ENCODE results near the gene PM20D1.
A peak's percentile ranks its signal among the peaks of the same experiment; 100 is the strongest.
"Not testable (repeated sequence)": the region's sequence is repeated elsewhere in the genome, so short reads cannot be mapped to it uniquely, and the experiment has no call there.

Gene PM20D1, protein sequence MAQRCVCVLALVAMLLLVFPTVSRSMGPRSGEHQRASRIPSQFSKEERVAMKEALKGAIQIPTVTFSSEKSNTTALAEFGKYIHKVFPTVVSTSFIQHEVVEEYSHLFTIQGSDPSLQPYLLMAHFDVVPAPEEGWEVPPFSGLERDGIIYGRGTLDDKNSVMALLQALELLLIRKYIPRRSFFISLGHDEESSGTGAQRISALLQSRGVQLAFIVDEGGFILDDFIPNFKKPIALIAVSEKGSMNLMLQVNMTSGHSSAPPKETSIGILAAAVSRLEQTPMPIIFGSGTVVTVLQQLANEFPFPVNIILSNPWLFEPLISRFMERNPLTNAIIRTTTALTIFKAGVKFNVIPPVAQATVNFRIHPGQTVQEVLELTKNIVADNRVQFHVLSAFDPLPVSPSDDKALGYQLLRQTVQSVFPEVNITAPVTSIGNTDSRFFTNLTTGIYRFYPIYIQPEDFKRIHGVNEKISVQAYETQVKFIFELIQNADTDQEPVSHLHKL

DNA sequence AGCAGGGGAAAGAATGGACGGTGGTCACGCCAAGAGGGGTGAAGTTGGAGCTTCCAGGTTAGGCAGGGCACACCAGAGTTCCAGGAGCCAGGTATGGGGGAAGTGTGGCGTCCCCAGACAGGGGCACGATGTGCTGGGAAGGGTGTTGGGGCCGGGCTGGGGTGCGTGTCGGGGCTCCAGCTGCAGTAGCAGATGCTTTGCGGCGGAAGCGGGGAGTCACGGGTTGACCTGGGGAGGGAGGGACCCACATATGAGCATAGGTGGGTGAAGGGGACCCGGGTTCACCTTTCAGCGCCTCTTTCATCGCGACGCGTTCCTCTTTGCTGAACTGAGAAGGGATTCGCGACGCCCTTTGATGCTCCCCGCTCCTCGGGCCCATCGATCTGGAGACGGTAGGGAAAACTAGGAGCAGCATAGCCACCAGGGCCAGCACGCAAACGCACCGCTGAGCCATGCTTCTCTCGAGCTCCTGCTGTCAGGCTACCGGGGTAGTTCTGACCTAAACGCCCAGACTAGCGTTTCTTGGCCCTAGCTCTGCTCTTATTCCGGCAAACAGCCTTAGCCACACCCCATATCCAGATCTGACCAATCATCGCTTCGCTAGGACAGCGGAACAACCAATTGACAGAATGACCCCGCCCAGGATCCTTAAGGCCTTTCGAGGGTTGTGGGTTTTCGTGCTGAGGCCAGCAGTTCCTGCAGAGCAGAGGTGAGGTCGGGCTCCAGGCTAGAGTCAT, at the start of gene PM20D1:
PM20D1 (minus strand) TSS at position 514 of the 737 bp plus-strand sequence; CDS start at position 454, 60 bp downstream.
- DNase-seq (ENCODE audit: low read depth): peak; percentile 66

DNA sequence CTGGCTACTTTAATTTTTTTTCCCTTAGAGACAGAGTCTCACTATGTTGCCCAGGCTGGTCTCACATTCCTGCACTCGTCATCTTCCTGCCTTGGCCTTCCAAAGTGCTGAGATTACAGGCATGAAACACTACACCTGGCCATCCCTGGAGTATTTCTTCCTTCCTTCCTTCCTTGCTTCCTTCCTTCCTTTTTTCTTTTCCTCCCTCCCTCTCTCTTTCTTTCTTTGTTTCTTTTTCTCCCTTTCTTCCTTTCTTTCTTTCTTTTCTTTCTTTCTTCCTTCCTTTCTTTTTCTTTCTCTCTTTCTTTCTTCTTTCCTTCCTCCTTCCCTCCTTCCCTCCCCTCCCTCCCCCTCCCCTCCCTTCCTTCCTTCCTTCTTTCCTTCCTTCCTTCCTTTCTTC, 46.4 kb upstream of the PM20D1 start:
- no peak for DNase-seq (ENCODE audit: low read depth)

DNA sequence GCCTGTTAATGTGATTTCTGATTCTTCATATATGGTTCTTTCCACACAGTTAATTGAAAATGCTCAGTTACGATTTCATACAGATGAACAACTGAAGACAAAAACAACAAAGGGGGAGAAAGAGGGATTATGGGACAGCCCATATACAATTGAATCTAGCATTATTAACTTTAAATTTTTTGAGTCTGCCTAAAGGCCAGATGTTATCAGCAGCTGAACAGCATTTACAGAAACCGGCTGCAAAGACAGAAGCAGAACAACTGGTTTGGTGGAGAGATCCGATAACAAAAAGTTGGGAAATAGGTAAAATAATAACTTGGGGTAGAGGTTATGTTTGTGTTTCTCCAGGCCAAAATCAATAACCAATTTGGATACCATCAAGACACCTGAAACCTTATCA, 44.2 kb upstream of the PM20D1 start:
- DNase-seq (ENCODE audit: low read depth): not testable (repeated sequence)

DNA sequence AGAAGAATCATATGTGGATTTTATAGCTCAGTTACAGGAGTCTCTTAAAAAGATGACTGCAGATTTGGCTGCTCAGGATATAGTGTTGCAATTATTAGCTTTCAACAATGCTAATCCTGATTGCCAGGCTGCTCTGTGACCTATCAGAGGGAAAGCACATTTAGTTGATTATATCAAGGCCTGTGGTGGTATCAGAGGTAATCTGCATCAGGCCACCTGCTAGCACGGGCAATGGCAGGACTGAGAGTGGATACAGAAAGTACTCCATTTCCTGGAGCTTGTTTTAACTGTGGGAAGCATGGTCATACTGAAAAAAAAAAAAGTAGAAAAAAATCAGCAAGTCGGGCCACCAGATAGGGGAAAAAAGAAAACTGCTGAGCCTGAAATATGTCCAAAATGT, 42.2 kb upstream of the PM20D1 start:
- DNase-seq (ENCODE audit: low read depth): not testable (repeated sequence)

DNA sequence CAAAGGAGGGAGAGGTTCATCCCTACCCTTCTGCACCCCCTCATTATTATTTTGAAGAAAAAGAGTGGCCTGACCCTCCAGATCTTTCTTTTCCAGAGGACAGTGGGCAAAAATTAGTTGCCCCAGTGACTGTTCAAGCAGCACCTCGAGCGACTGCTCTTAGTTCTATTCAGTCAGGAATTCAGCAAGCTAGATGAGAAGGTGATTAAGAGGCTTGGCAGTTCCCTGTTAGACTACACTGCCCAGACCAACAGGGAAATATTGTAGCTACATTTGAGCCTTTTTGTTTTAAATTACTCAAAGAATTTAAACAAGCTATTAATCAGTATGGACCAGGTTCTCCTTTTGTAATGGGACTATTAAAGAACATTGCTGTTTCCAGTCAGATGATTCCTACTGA, 41.5 kb upstream of the PM20D1 start:
- DNase-seq (ENCODE audit: low read depth): not testable (repeated sequence)

DNA sequence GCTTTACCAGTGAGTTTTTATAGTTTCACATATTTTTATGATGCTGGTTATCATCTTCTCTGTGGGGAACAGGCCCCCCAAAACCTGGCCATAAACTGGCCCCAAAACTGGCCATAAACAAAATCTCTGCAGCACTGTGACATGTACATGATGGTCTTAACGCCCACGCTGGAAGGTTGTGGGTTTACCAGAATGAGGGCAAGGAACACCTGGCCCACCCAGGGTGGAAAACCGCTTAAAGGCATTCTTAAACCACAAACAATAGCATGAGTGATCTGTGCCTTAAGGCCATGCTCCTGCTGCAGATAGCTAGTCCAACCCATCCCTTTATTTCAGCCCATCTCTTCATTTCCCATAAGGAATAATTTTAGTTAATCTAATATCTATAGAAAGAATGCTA, 40.7 kb upstream of the PM20D1 start:
- DNase-seq (ENCODE audit: low read depth): not testable (repeated sequence)

DNA sequence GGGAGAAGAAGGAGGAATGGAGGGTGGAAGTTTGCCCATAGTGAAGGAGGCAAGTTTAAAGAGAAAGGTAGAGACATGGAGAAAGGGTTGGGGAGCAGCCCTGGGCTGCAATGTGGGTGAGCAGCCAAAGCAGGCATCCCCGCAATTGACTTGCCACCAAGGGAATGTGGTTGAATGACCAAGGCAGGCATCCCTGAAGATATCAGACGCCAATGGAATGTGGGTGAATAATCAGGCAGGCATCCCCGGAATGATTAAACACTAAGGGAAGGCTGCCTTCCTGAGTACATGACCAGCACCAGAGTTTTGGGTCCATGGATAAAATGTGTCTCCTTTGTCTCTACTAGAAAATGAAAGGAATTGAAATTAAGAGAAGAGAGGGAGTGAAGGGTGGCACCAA, 39.8 kb upstream of the PM20D1 start:
- not testable (repeated sequence) for DNase-seq (ENCODE audit: low read depth)

DNA sequence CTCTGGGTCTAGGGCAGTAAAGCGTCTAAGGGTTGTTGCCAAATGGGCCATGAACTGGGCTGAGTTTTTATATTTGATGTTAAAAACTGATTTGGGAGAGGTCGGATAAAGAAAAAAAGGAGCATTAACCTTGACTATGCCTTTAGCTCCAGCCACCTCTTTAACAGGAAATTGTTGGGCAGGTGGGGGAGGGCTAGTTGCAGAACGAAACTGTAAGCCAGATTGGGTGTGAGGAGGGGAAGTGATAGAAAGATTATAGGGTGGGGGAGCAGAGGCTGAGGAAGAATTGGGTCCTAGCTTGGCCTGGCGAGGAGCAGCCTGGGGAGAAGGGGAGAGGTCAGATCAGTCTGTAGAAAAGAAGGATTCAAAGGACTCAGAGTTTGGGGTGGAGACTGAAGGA, 39.1 kb upstream of the PM20D1 start:
- DNase-seq (ENCODE audit: low read depth): not testable (repeated sequence)

DNA sequence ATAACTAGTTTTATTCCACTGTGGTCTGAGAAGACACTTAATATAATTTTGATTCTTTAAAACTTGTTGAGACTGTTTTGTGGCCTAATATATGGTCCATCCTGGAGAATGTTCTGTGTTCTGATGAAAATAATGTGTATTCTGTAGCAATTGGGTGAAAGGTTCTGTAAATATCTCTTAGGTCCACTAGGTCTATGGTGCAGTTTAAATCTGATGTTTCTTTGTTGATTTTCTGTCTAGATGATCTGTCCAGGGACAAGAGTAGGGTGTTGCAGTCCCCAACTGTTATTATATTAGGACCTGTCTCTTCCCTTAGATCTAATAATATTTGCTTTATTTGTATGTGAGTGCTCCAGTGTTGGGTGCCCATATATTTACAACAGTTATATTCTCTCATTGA, 33.9 kb upstream of the PM20D1 start:
- DNase-seq (ENCODE audit: low read depth): no peak

DNA sequence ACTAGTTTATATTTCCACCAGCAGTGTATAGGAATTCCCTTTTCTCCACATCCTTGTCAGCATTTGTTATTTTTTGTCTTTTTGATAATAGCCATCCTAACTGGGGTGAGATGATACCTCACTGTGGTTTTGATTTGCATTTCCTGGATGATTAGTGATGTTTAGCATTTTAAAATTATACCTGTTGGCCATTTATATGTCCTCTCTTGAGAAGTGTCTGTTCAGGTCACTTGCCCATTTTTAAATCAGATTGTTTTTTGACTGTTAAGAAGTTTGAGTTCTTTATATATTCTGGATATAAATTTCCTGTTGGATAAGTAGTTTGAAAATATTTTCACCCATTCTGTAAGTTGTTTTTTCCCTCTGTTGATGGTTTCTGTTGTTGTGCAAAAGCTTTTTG, 31.0 kb upstream of the PM20D1 start:
- DNase-seq (ENCODE audit: low read depth): no peak

DNA sequence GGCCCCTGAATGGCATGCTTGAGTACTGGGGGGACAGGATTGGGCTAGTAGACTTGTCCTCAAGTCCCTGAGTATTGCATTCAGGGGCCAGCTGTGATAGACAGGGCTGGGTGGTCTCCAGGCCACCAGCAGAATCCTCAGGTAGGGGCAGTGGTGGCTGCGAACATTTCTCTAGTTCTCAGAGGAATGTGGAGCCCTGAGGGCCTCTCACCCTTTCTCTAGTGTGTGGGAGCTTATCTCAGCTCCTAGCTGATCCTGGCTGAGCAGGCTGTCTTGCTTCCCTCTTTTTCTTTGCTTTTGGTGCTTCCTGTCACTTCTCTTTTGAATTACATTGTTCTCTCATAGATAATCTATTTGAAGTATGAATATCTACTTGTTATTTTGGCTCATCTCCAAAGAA, 30.0 kb upstream of the PM20D1 start:
- DNase-seq (ENCODE audit: low read depth): no peak

DNA sequence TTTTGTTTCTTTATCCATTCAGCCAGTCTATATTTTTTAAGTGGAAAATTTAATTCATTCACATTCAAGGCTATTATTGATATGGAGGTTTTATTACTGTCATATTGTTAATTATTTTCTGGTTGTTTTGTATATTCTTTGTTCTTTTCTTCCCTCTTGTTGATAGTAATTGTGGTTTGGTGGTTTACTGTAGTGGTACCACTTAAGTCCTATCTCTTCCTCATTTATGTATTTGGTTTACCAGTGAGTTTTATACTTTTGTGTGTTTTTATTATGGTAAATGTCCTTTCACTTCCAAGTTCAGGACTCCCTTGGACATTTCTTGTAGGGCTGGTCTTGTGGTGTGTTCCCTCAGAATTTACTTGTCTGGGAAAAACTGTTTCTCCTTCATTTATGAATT, 28.1 kb upstream of the PM20D1 start:
- DNase-seq (ENCODE audit: low read depth): no peak

DNA sequence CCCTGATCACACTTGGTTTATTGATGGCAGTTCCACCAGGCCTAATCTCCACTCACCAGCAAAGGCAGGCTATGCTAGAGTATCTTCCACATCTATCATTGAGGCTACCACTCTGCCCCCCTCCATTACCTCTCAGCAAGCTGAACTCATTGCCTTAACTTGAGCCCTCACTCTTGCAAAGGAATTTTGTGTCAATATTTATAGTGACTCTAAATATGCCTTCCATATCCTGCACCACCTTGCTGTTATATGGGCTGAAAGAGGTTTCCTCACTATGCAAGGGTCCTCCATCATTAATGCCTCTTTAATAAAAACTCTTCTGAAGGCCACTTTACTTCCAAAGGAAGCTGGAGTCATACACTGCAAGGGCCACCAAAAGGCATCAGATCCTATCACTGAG, 23.2 kb upstream of the PM20D1 start:
- not testable (repeated sequence) for DNase-seq (ENCODE audit: low read depth)

DNA sequence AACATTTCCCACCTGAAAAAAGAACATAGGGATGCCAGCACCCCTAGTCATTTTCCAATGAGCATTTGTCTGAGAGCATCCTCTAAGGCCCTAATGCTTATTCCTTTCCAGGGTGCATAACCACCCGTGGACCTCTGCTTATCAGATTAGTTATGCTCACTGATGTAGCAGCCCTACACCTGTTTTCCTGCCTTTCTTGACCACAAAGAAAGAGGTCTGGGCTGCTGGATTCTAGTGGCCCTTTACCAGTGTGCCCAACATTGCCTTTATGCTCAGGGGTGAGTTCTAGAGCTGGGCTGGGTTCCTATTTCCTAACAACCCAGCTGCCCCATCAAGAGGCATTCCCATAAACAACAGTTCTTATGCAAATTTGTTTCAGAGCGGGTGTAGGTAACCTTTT, 20.3 kb upstream of the PM20D1 start:
- no peak for DNase-seq (ENCODE audit: low read depth)

DNA sequence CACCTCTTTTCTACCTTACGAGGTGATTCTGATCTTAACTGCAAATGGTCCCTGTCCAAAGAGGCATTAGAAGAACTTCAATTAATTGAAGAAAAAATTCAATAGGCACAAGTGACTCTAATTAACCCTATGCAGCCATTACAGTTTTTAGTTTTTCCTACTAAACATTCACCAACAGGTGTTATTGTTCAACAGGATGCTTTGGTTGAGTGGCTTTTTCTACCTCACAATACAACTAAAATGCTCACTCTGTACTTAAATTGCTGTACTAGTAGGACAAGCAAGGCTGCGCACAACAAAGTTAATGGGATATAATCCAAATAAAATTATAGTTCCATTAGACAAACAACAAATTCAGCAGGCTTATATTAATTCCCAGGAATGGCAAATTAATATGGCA, 11.6 kb upstream of the PM20D1 start:
- DNase-seq (ENCODE audit: low read depth): no peak

DNA sequence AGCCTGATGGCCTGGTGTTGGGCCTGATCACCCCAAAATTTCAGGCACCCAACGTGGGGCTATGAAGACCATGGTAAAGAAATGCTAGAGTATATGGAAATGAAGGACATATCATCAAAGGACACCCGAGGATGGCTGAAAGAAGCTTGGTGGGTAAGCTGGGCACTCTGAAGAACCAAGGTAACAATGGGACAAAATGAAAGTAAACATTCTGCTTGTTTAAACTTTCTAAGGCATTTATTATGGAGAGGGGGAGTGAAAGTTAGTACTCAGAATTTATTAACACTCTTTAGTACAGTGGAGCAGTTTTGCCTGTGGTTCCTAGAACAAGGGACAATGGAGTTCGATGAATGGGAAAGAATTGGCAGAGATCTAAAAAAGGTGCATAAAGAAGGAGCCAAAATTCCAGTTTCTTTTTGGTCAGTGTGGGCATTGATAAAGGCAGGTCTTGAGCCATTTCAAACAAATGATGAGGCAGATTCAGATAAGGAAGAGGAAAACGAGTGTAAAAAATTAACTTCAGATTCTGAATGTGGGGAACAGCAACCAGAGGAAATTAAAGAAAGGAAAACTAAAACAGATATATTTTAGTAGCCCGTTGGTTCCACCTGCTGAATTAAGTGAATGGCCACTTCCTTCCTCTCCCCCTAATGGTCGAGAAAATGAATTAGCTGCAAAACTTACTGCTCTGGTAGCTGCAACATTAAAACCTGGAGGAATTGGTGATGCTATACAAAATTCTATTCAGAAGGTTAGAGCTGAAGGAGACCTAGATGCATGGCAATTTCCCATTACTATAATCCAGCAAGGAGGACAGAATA, 8.4 kb upstream of the PM20D1 start:
- no peak for DNase-seq (ENCODE audit: low read depth)

DNA sequence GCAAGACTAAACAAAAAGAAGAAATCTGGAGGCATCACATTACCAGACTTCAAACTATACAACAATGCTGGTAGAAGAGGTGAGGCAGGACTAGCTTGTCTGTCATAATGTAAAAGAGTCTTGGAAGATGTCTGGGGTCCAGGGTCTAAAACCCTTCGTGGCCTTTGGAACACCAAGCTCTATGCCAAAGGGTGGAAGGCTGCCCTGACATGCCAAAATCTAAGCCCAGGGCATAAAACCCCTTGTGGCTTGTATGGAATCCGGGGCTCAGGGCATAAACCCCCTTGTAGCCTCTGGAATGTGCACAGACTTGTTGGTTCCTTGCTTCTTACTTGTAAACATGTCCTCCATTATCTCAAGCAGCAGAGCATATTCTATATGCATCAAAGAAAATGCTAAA, 7.6 kb upstream of the PM20D1 start:
- not testable (repeated sequence) for DNase-seq (ENCODE audit: low read depth)

DNA sequence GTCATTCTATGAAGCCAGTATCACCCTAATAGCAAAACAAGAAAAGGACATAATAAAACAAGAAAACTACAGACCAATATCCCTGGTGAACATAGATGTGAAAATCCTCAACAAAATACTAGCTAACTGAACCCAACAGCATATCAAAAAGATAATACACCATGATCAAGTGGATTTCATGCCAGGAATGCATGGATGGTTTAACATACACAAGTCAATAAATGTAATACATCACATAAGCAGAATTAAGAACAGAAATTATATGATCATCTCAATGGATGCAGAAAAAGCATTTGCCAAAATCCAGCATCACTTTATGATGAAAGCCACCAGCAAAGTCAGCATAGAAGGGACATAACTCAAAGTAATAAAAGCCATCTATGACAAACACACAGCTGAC, 6.5 kb upstream of the PM20D1 start:
- no peak for DNase-seq (ENCODE audit: low read depth)

DNA sequence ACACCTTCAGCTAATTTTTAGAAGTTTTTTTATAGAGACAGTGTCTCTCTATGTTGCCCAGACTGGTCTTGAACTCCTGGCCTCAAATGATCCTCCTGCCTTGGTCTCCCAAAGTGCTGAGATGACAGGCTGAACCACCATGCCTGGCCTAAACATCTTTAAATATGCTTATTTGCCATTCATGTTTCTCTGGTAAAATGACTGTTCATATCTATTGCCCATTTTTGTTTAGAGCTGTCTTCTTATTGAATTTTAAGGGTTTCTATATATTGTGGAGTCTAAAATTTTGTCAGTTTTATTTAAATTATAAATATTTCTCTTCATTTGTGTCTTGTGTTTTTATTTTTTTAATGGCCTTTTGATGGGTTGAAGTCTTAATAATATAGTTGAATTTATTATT, 3.0 kb upstream of the PM20D1 start:
- no peak for DNase-seq (ENCODE audit: low read depth)

DNA sequence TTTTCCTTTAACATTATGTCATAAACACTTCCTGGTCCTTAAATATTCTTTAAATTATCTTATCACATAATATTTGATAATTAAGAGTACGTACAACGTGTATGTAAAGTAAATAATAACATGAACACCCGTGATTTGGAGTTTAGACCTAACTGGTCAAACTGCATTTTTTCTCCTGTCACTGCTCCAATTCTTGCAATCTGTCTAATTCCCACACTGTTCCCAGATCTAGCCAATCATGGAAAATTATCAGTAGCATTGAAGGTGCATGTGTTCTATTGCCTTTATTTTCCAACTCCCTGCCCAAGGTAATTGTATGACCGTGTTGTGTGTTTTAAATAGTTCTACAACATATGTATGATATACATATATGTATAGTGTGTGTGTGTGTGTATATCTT, 2.1 kb upstream of the PM20D1 start:
- DNase-seq (ENCODE audit: low read depth): no peak

DNA sequence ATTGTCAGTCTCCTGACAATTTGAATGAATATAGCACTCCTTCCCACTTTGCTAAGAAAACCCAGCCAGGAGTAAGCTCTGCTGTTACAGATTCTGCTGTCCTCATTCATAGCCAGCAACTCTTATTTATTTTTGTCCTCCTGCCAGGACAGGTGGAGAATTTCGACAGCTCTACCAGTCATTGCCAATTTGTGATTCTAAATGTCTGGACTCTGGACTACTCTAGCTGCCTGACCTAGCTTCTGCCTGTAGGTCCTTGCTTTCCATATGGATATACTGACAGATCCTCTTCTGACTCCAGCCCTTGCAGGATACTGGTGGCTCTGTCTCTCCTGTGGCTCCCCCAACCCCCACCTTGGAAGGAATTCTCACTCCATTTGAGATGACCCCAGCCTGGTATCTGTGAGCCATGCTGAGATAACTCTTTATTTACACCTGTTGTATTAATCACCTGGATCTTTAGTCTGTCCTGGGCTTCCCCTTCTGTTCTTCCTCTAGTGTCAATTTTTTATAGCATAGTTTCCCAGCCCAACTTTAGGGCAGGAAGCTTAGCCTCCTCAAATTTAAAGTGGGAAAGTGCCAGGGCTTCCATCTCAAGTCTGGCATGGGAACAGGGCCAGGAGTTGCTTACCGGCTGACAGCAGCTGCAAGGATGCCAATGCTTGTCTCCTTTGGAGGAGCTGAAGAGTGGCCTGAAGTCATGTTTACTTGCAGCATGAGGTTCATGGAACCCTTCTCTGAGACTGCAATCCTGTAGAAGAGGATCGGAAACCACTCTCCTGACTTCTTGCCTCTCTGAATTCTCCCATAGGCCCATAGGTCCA, 6.7 kb downstream of the PM20D1 start:
- no peak for DNase-seq (ENCODE audit: low read depth)

DNA sequence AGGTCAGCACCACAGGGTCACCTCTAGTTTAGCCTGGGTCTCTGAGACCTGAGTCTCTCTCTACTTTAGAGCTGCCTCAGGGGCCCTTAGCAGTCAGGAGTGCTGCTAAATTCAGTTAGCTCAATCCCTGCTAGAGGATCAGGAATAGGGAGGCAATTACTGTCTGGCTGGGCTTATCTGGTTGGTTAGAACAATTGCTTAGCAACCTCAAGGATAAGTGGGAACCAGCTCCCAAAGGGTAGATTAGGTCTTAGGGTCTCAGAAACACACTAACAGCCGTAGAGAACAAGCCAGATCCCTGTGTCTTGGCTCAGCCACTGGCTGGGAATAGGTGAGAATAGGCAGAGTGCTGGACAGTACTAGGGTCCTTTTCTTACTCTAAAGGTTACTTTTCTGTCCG, 7.7 kb downstream of the PM20D1 start:
- DNase-seq (ENCODE audit: low read depth): no peak

Data from activated T-helper 9 cell treated with anti-CD3 and anti-CD28 coated beads, Interleukin-2, amount 50 U/mL, for 16 hours (primary cell).